ENCODE measurements around the gene ENTPD3. TPM values are rescaled to one million over a fixed set of nuclear protein-coding genes. Genes with fewer than 3 reads are reported as not detected.

Gene ENTPD3
- total RNA-seq, 1 experiment from 2014 or later: not detected

GRCh38 chr3:40398346-40398745 lies 11.4 kb downstream of the ENTPD3 start:
- peak; percentile 52 for DNase-seq (ENCODE audit: low read depth)

DNA sequence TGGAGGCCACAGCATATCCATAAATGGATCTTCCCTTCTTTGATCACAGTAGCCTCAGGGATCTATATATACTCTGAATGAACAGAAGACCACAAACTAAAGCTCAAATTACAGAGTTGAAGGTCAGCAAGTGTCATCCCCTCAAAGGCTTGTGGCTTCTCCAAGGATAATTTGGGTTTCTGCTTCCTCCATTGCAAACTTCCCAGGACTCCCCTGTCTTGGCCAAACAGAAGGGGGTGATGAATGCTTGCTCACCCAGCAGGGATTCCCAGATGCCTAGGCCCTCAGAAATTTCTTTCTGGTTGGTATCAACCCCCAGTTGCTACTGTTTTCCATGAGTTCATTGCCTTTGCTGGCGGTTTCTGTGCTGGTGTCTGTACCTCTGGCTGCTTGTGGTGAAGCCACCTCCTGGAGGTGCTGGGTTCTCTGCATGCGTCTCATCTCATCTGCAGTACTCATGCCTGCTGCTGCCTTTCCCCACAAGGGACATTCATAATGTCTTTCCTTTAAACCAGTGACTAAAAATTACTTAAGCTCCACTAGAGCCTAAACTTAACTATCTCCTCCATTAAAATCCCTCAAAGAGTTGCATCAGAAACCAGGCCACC lies 17.7 kb downstream of the ENTPD3 start:
- peak; percentile 62 for DNase-seq (ENCODE audit: low read depth)

DNA sequence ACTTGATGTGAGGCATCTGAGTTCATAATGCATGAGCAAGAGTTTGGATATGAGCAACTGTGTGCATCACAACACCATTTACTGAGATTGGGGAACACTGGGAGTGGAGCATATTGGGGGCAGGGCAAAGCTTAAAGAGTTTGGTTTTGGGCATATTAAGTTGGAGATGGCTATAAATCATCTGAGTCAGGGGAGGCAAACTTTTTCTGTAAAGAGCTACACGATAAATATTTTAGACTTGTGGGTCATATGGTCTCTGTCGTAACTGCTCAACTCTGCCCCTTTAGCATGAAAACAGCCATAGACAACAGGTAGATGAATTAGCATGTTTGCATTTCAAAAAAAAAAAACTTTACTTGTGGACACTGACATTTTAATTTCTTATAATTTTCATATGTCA lies 20.0 kb downstream of the ENTPD3 start:
- no peak for DNase-seq (ENCODE audit: low read depth)

DNA sequence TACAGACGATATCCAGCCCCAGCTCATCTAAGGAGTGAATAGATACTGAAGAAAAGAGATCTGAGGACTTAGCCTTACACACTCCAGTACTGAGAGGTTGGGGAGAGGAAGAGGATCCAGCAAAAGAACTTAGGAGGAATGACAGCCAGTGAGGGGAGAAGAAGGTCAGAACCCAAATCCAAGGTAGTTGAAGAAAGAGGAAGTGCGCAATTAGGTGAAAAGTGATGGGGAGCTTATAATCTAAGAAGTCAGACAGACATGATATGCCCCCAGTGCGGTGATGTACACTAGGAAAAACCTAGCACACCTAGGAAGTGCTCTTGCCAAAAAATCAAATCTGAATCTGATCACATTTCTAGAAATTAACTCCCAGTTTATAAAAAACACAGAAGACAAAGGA lies 20.6 kb downstream of the ENTPD3 start:
- no peak for DNase-seq (ENCODE audit: low read depth)

DNA sequence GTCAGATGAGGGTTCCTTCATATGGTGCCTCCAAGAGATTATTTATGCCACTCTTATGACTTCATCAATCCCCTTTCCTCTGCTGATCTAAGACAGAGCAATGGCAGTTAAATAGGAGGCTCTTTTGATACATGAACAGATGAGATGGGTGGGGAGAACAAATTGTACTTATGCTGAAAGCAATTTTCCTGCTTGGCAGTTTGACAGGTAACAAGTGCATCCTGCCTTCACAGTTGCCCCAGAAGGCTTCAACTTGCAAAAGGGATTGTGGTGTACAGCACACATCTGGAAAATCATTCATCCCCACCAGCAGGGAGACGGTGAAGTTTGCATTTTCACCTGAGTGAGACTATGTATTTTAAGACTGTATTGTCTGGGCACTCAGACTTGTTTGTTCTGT lies 27.3 kb downstream of the ENTPD3 start:
- no peak for DNase-seq (ENCODE audit: low read depth)

DNA sequence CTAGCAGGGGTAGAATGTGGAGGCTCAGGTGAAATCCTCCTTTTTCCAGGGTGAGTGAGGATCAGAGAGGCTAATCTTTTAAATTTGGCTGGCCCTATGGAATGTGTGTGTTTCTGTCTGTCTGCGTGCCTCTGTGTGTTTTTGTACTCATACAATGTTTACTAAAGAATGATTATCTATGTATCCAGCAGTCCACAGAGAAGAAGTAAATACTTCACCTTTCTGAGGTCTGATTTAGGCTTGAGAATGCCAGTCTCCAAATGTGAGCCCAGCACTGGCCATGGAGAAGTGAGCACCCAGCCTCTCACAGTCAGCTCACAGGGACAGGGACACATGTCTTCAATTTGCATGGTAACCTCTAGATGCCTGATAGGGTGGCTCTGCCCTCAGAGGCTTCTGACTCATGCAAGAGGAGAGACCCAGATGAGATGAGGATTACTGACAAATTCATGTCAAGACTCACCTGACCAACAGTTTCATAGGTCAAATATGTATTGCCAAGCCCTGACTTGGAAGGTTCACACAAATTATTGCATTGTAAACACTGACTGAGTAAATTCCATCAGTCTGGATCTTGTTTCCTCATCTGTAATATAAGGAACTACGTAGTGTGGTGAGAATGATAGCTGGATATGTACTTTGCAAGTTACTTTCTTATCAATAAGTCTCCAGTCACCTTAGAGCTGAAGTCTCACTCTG lies 31.0 kb downstream of the ENTPD3 start:
- DNase-seq (ENCODE audit: low read depth): no peak

DNA sequence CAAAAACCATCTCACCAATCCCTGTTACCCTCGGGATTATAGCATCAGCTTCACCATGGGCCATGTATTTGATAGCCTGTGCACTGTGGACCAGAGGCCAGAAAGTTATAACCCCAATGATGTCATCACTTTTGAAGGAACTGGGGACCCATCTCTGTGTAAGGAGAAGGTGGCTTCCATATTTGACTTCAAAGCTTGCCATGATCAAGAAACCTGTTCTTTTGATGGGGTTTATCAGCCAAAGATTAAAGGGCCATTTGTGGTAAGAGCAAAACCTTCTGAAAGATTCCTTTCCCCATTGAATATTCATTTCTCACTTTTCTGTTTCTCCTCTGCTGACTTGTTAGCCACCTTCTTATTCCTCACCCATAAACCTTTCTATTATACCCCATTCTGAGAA lies 35.9 kb downstream of the ENTPD3 start:
- DNase-seq (ENCODE audit: low read depth): no peak

GRCh38 chr3:40427045-40427669 lies 40.2 kb downstream of the ENTPD3 start:
- DNase-seq (ENCODE audit: low read depth): no peak

GRCh38 chr3:40432793-40433192 lies 45.8 kb downstream of the ENTPD3 start:
- peak; percentile 27 for DNase-seq (ENCODE audit: low read depth)

DNA sequence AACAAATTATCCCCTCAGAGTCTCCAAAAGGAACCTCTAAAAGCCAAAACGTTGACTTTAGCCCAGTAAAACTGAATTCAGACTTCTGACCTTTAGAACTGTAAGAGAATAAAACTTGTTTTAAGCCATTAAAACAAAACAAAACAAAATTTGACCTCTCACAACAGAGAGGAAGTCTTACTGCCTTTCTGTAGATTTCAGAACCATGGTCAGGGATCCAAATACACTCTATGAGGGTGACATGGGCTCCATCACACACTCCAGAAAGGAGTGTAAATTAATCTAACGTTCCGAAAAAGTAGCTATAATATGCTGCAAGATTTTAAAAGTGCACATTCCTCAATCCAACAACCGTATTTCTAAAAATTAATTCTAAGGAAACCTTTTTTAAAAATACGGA lies 50.9 kb downstream of the ENTPD3 start:
- DNase-seq (ENCODE audit: low read depth): no peak

DNA sequence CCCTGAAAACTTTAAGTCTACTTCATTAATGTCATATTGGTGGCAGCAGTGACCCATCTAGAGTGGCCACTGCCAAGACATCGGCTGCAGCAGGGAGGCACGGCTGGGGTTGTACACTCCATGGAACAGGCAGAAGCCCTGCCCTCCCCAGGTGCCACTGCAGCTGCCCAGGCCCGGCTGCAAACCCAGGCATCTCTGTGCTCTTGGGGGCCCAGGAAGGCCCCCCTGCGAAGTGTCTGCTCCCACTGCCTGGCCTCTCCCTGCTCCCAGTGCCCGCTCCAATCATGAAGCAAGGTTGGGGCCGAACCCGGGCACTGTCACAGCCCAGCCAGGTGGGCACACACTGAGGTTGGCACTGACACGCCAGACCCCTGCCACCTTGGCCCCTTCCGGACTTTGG lies 58.1 kb downstream of the ENTPD3 start:
- DNase-seq (ENCODE audit: low read depth): no peak

GRCh38 chr3:40445880-40446279 lies 58.9 kb downstream of the ENTPD3 start:
- DNase-seq (ENCODE audit: low read depth): no peak

DNA sequence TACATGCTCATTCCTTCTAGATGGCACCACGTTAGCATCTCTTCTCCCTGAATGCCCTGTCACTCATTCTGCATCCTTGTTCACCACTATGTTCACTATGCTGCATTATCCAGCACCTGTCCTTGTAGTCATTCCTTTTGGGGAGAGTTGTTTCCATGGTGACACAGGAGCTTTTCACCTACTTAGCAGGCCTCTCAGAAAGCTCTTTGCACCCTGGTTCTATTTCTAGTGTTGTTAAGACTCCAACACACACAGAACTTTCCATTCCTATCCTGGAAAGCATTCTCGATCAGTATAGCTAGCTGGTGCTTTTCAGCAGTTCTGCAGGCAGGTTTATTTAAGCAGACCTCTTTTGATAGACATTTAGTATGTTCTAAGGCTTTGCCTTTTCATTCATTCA lies 63.5 kb downstream of the ENTPD3 start:
- DNase-seq (ENCODE audit: low read depth): no peak

DNA sequence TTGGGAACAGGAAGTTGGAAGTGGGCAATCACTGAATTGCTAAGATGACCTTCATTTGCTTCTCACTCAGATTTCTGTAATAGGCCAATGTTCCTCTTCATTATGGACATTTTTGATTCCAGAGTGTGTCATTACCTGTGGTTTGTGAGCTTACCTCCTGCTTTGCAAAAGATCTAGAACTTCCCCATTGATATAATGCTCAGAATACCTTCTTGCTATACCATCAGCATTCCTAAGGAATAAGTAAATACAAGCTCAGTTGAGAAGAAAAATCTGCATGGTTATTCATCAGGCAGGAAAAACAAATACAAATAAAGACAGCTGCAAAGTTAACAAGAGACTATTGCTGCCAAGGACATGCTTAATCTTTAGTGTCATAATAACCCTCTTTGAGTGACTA lies 64.6 kb downstream of the ENTPD3 start:
- DNase-seq (ENCODE audit: low read depth): no peak

GRCh38 chr3:40452057-40452456 lies 65.1 kb downstream of the ENTPD3 start:
- DNase-seq (ENCODE audit: low read depth): no peak

DNA sequence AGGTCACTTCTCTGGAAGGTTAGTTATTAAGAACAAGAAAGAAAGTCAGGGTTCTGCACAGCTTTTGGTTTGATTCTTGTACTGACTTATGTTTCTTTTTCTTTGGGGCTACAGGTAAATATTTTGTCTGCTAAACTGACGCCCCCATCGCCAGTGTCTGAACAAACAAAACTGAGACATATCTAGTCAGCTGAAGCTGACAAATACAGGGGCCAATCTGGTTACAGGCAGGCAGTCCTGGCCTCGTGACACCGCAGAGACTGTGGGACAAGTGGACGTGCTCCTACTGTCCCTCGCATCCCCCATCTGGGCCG lies 65.5 kb downstream of the ENTPD3 start:
- DNase-seq (ENCODE audit: low read depth): no peak

- peak; percentile 99 for DNase-seq (ENCODE audit: low read depth)
Observed at GRCh38 chr3:40452876-40453730, 66.1 kb downstream of the ENTPD3 start.

GRCh38 chr3:40453933-40454332 lies 66.9 kb downstream of the ENTPD3 start:
- no peak for DNase-seq (ENCODE audit: low read depth)

GRCh38 chr3:40455328-40455727 lies 68.3 kb downstream of the ENTPD3 start:
- no peak for DNase-seq (ENCODE audit: low read depth)

- no peak for DNase-seq (ENCODE audit: low read depth)
Observed at GRCh38 chr3:40456279-40456939, 69.4 kb downstream of the ENTPD3 start.
